IMR-90 (cell line): ENCODE results near the gene MRTFB. TPM values are rescaled to one million over a fixed set of nuclear protein-coding genes. Genes with fewer than 3 reads are reported as not detected.

Source experiments
- ATAC-seq: fragments of 200-7000 bp; cut with Tn5 transposase; 2 replicates; pipeline ENCODE4 v1.9.1; 2020; ENCODE audit warnings: low read depth, mild to moderate bottlenecking, moderate library complexity
- BruUV-seq: library from RNA; stranded (reverse); fragments of 400-500 nt; replicated peaks from 2 replicates; lab custom pipeline; 2021; lab: Mats Ljungman, UMichigan
- CTCF ChIA-PET: fragments of 300-600 bp; formaldehyde crosslinking; extraction: SDS; loops from one replicate; lab custom pipeline; 2021; ENCODE audit warnings: antibody characterized with exemption; lab: Yijun Ruan, JAX
- POLR2A ChIA-PET: fragments of 300-600 bp; sonication (Branson Sonifier 250); formaldehyde crosslinking; loops from one replicate; lab custom pipeline; 2022; ENCODE audit warnings: antibody characterized with exemption; ENCODE audit not compliant: unreplicated experiment; lab: Charles Lee
- DNase-seq: peaks from one replicate; pipeline ENCODE4 v3.0.0; 2013
- H2AFZ ChIP-seq: replicated peaks from 2 replicates; pipeline ENCODE3; 2013; ENCODE audit warnings: low read length, mild to moderate bottlenecking; ENCODE audit not compliant: poor library complexity
- H2AK5ac ChIP-seq: 2 replicates; pipeline ENCODE4 v1.6.1; 2013; ENCODE audit warnings: low read depth, low read length, inconsistent platforms
- H2AK9ac ChIP-seq: replicated peaks from 2 replicates; pipeline ENCODE3; 2013; ENCODE audit warnings: mild to moderate bottlenecking, low read depth, low read length, moderate library complexity; ENCODE audit not compliant: poor library complexity
- H2BK120ac ChIP-seq: 2 replicates; pipeline ENCODE4 v1.6.1; 2013; ENCODE audit warnings: low read depth, low read length, inconsistent platforms
- H2BK15ac ChIP-seq: 3 replicates; pipeline ENCODE4 v1.6.1; 2013; ENCODE audit warnings: low read depth, low read length, inconsistent platforms
- H2BK20ac ChIP-seq: 2 replicates; pipeline ENCODE4 v1.6.1; 2013; ENCODE audit warnings: low read depth, mild to moderate bottlenecking, inconsistent platforms, low read length, moderate library complexity
- H2BK5ac ChIP-seq: 2 replicates; pipeline ENCODE4 v1.6.1; 2013; ENCODE audit warnings: mild to moderate bottlenecking, low read depth, low read length, inconsistent platforms; ENCODE audit not compliant: poor library complexity, severe bottlenecking
- H3K14ac ChIP-seq: replicated peaks from 2 replicates; pipeline ENCODE4 v1.6.1; 2013; ENCODE audit warnings: low read depth, low read length, inconsistent platforms
- H3K18ac ChIP-seq: 2 replicates; pipeline ENCODE4 v1.6.1; 2013; ENCODE audit warnings: low read depth, low read length, control low read depth
- H3K23ac ChIP-seq: 2 replicates; pipeline ENCODE4 v1.6.1; 2013; ENCODE audit warnings: low read depth, low read length, inconsistent platforms
- H3K27ac ChIP-seq: 2 replicates; pipeline ENCODE4 v1.5.1; 2013; ENCODE audit warnings: mild to moderate bottlenecking, control low read depth, low read length; ENCODE audit not compliant: insufficient read depth
- H3K27me3 ChIP-seq: 2 replicates; pipeline ENCODE4 v1.6.1; 2013; ENCODE audit warnings: low read length; ENCODE audit not compliant: control insufficient read depth, insufficient read depth
- H3K36me3 ChIP-seq: 2 replicates; pipeline ENCODE4 v1.6.1; 2013; ENCODE audit warnings: low read length, mixed read lengths; ENCODE audit not compliant: control insufficient read depth, insufficient read depth
- H3K4ac ChIP-seq: 2 replicates; pipeline ENCODE4 v1.6.1; 2013; ENCODE audit warnings: low read depth, low read length, inconsistent platforms
- H3K4me1 ChIP-seq: 2 replicates; pipeline ENCODE4 v1.6.1; 2013; ENCODE audit warnings: low read length, mixed read lengths; ENCODE audit not compliant: control insufficient read depth, insufficient read depth
- H3K4me2 ChIP-seq: 2 replicates; pipeline ENCODE4 v1.6.1; 2013; ENCODE audit warnings: low read depth, mild to moderate bottlenecking, control low read depth, low read length, moderate library complexity
- H3K4me3 ChIP-seq: 2 replicates; pipeline ENCODE4 v1.5.1; 2013; ENCODE audit warnings: low read depth, mild to moderate bottlenecking, control low read depth, low read length, moderate library complexity; ENCODE audit not compliant: insufficient read depth
- H3K56ac ChIP-seq: 2 replicates; pipeline ENCODE4 v1.6.1; 2013; ENCODE audit warnings: low read length, inconsistent platforms; ENCODE audit not compliant: insufficient read depth; ENCODE audit errors: extremely low read depth
- H3K79me1 ChIP-seq, 2 experiments: 2 replicates each; pipeline ENCODE4 v1.6.1; 2013; ENCODE audit warnings: low read length in 2 of 2, inconsistent platforms in 1 of 2, low read depth in 1 of 2
- H3K9ac ChIP-seq: 2 replicates; pipeline ENCODE4 v1.6.1; 2013; ENCODE audit warnings: low read depth, low read length, control low read depth
- H3K9me1 ChIP-seq: 2 replicates; pipeline ENCODE4 v1.6.1; 2013; ENCODE audit warnings: low read length, inconsistent platforms; ENCODE audit not compliant: insufficient read depth
- H3K9me3 ChIP-seq: 2 replicates; pipeline ENCODE4 v1.6.1; 2013; ENCODE audit warnings: low read length; ENCODE audit not compliant: control insufficient read depth, insufficient read depth
- H4K20me1 ChIP-seq: 2 replicates; pipeline ENCODE4 v1.6.1; 2013; ENCODE audit warnings: low read length, inconsistent platforms; ENCODE audit not compliant: insufficient read depth
- H4K5ac ChIP-seq: 2 replicates; pipeline ENCODE4 v1.6.1; 2013; ENCODE audit warnings: mild to moderate bottlenecking, low read depth, low read length, control low read depth
- H4K8ac ChIP-seq, 2 experiments: 2 replicates each; pipeline ENCODE4 v1.6.1; 2013; ENCODE audit warnings: low read depth in 2 of 2, low read length in 2 of 2, control low read depth in 1 of 2, inconsistent platforms in 1 of 2
- H4K91ac ChIP-seq: 2 replicates; pipeline ENCODE4 v1.6.1; 2013; ENCODE audit warnings: low read depth, low read length, inconsistent platforms; ENCODE audit not compliant: insufficient read depth
- BHLHE40 ChIP-seq: fragments of 150-350 bp; IDR thresholded peaks from 2 replicates; pipeline ENCODE4 v1.6.1; 2016; ENCODE audit warnings: mild to moderate bottlenecking, low read depth, low read length
- CEBPB ChIP-seq: IDR thresholded peaks from 2 replicates; pipeline ENCODE4 v1.6.1; 2012; ENCODE audit warnings: low read depth, low read length, improper control_type of control experiment
- CHD1 ChIP-seq: IDR thresholded peaks from 2 replicates; pipeline ENCODE4 v1.6.1; 2012; ENCODE audit warnings: low read depth, low read length, improper control_type of control experiment
- FOS ChIP-seq: fragments of 150-350 bp; IDR thresholded peaks from 2 replicates; pipeline ENCODE4 v1.6.1; 2016; ENCODE audit warnings: low read depth, low read length
- MAFK ChIP-seq: IDR thresholded peaks from 2 replicates; pipeline ENCODE4 v1.6.1; 2012; ENCODE audit warnings: low read depth, low read length, improper control_type of control experiment
- MAZ ChIP-seq: IDR thresholded peaks from 2 replicates; pipeline ENCODE4 v1.6.1; 2012; ENCODE audit warnings: low read depth, mild to moderate bottlenecking, low read length, improper control_type of control experiment, moderate library complexity, borderline replicate concordance
- MXI1 ChIP-seq: IDR thresholded peaks from 2 replicates; pipeline ENCODE4 v1.6.1; 2012; ENCODE audit warnings: low read depth, mild to moderate bottlenecking, low read length, moderate library complexity, borderline replicate concordance
- NFE2L2 ChIP-seq: fragments of 150-350 bp; IDR thresholded peaks from 2 replicates; pipeline ENCODE4 v1.6.1; 2016; ENCODE audit warnings: low read depth, mild to moderate bottlenecking, low read length
- POLR2A ChIP-seq: IDR thresholded peaks from 2 replicates; pipeline ENCODE4 v1.6.1; 2012; ENCODE audit warnings: mild to moderate bottlenecking, low read depth, low read length
- RAD21 ChIP-seq: IDR thresholded peaks from 2 replicates; pipeline ENCODE4 v1.6.1; 2012; ENCODE audit warnings: low read length, improper control_type of control experiment
- RCOR1 ChIP-seq: IDR thresholded peaks from 2 replicates; pipeline ENCODE4 v1.6.1; 2012; ENCODE audit warnings: mild to moderate bottlenecking, low read length, improper control_type of control experiment; ENCODE audit not compliant: insufficient replicate concordance
- RFX5 ChIP-seq: IDR thresholded peaks from 2 replicates; pipeline ENCODE4 v1.8.0; 2012; ENCODE audit warnings: low read depth, mild to moderate bottlenecking, low read length, moderate library complexity
- SMC3 ChIP-seq: fragments of 150-350 bp; IDR thresholded peaks from 2 replicates; pipeline ENCODE4 v1.6.1; 2016; ENCODE audit warnings: low read depth, mild to moderate bottlenecking, antibody characterized with exemption, low read length, moderate library complexity
- WGBS, 2 experiments: methylation state at CpG; one replicate each; pipeline versions ENCODE4 v1.1.5 to v1.1.7; 2013; ENCODE audit warnings: missing lambda C conversion rate in 2 of 2; ENCODE audit not compliant: insufficient read length in 1 of 2; ENCODE audit errors: extremely low coverage in 2 of 2; 5-methylcytosine and 5-hydroxymethylcytosine counted together
- dilution Hi-C: fragments of 300-500 bp; cut with HindIII; formaldehyde crosslinking; loops from one replicate; pipeline ENCODE4 v1.14.3; 2018; ENCODE audit warnings: low sequenced_read_pairs; ENCODE audit not compliant: unreplicated experiment
- in situ Hi-C: fragments of 300-500 bp; cut with MboI; formaldehyde crosslinking; loops from 3 replicates; pipeline ENCODE4 v1.14.3; 2019; ENCODE audit warnings: low sequenced_read_pairs, inconsistent platforms, mixed read lengths
- intact Hi-C: fragments of 100-400 bp; cut with micrococcal nuclease; formaldehyde crosslinking; loops from 2 replicates; pipeline ENCODE4 v1.10.0; 2022
- polyA plus RNA-seq, 3 experiments: library from polyadenylated mRNA; depleted of rRNA; stranded (reverse); fragments of >200 nt; gene quantifications; 2 replicates each; pipeline ENCODE4 v1.2.3, GENCODE V29; 2012; ENCODE audit warnings: low replicate concordance in 1 of 3
- total RNA-seq: library from RNA; depleted of rRNA; stranded (reverse); fragments of >200 nt; gene quantifications from 2 replicates; pipeline ENCODE4 v1.2.3, GENCODE V29; 2012
- TF ChIP-seq, protein P1 (sequence below): conservative IDR thresholded peaks from 2 replicates; pipeline ENCODE4 v1.5.1; 2012; ENCODE audit warnings: mild to moderate bottlenecking, low read depth, low read length, improper control_type of control experiment
- TF ChIP-seq, protein P2 (sequence below): fragments of 150-350 bp; IDR thresholded peaks from 2 replicates; pipeline ENCODE4 v1.6.1; 2017; ENCODE audit warnings: mild to moderate bottlenecking, antibody characterized with exemption, low read length, low read depth
- TF ChIP-seq, protein P3 (sequence below): fragments of 150-350 bp; IDR thresholded peaks from 2 replicates; pipeline ENCODE4 v1.6.1; 2016; ENCODE audit warnings: low read depth, mild to moderate bottlenecking, low read length, moderate library complexity, borderline replicate concordance

The MRTFB gene
- total and polyA plus RNA-seq, 2 of the 4 experiments (the other 2 are of a cell fraction): 4.4 to 5.4 TPM

DNA sequence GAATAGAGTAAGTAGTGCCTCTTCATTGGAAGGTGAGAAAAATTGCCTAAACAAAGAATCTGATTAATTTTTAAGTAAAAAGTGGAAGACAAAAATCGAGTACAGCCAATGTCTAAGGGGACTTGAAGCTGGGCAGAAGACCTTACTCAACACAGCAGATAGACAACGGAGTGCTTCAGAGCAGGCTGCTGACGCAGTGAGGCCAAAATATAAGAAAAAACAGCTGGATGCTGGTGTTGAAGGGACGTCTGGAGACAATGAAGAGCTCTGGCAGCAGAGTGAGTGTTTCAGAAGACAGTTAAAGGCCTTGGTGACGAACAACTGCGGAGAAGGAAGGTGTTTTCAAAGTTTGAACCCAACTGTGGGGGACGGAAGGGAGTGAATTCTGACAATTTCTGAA, 169.8 kb downstream of the MRTFB start:
- TF ChIP-seq MAZ: no peak
- TF ChIP-seq, protein P1, sequence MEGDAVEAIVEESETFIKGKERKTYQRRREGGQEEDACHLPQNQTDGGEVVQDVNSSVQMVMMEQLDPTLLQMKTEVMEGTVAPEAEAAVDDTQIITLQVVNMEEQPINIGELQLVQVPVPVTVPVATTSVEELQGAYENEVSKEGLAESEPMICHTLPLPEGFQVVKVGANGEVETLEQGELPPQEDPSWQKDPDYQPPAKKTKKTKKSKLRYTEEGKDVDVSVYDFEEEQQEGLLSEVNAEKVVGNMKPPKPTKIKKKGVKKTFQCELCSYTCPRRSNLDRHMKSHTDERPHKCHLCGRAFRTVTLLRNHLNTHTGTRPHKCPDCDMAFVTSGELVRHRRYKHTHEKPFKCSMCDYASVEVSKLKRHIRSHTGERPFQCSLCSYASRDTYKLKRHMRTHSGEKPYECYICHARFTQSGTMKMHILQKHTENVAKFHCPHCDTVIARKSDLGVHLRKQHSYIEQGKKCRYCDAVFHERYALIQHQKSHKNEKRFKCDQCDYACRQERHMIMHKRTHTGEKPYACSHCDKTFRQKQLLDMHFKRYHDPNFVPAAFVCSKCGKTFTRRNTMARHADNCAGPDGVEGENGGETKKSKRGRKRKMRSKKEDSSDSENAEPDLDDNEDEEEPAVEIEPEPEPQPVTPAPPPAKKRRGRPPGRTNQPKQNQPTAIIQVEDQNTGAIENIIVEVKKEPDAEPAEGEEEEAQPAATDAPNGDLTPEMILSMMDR: no peak
- TF ChIP-seq, protein P2, sequence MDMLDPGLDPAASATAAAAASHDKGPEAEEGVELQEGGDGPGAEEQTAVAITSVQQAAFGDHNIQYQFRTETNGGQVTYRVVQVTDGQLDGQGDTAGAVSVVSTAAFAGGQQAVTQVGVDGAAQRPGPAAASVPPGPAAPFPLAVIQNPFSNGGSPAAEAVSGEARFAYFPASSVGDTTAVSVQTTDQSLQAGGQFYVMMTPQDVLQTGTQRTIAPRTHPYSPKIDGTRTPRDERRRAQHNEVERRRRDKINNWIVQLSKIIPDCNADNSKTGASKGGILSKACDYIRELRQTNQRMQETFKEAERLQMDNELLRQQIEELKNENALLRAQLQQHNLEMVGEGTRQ: no peak
- TF ChIP-seq MXI1: no peak
- TF ChIP-seq MAFK: no peak
- TF ChIP-seq RAD21: no peak
- no peak for TF ChIP-seq FOS
- no peak for TF ChIP-seq RCOR1
- TF ChIP-seq NFE2L2: no peak
- no peak for TF ChIP-seq RFX5
- no peak for TF ChIP-seq CHD1
- TF ChIP-seq CEBPB: no peak
- no peak for TF ChIP-seq BHLHE40
- TF ChIP-seq, protein P3, sequence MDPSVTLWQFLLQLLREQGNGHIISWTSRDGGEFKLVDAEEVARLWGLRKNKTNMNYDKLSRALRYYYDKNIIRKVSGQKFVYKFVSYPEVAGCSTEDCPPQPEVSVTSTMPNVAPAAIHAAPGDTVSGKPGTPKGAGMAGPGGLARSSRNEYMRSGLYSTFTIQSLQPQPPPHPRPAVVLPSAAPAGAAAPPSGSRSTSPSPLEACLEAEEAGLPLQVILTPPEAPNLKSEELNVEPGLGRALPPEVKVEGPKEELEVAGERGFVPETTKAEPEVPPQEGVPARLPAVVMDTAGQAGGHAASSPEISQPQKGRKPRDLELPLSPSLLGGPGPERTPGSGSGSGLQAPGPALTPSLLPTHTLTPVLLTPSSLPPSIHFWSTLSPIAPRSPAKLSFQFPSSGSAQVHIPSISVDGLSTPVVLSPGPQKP: no peak
- TF ChIP-seq SMC3: no peak
- TF ChIP-seq POLR2A: no peak
- Histone ChIP-seq H2BK120ac (no peak overlapping the region), H2AFZ (no peak overlapping the region), H3K9me3 (no peaks in the 10 kb centered on the region), H2BK5ac (no peak overlapping the region), H3K4me3 (no peak overlapping the region), H3K27me3 (no peaks in the 10 kb centered on the region), H4K5ac (no peak overlapping the region), H3K14ac (no peak overlapping the region), H3K27ac (no peak overlapping the region), H3K36me3 (peaks cover 2% of the 10 kb centered on the region), H3K4me1 (no peaks in the 10 kb centered on the region), H3K4me2 (no peak overlapping the region), H2BK15ac (no peak overlapping the region), H2AK9ac (no peak overlapping the region), H4K91ac (no peak overlapping the region), H3K56ac (no peak overlapping the region), H4K8ac (no peak overlapping the region), H4K20me1 (no peaks in the 10 kb centered on the region), H2BK20ac (no peak overlapping the region), H3K9ac (no peak overlapping the region), H3K9me1 (no peaks in the 10 kb centered on the region), H3K23ac (no peak overlapping the region), H3K18ac (no peak overlapping the region), H2AK5ac (no peak overlapping the region), H3K4ac (no peak overlapping the region), H3K79me1 (no peaks in the 10 kb centered on the region)
- ATAC-seq (no peak), DNase-seq (no peak)
- CTCF ChIA-PET: interaction anchor here (1.0 to 1.8 kb wide), 2 partner anchors 9 to 14 kb away, joined by 3 to 6 read pairs; no protein-coding TSS in a partner anchor
- BruUV-seq: no TSS peak
- WGBS, 2 experiments: 43% methylated on average over 1 of the region's 7 CpGs; no CpG with 5 or more reads in 1 of the 2 experiments
- POLR2A ChIA-PET: no interaction called here
- intact Hi-C loops (loop anchor here (5.0 kb wide), 1 partner anchor 169 kb away; the partner anchor contains the start of gene MRTFB), in situ Hi-C loops (loop anchor here (10.0 kb wide), 1 partner anchor 316 kb away; the partner anchor contains the start of gene ERCC4), dilution Hi-C loops (no loop called here)
